ENCODE data around the gene ZNF184.

DNA sequence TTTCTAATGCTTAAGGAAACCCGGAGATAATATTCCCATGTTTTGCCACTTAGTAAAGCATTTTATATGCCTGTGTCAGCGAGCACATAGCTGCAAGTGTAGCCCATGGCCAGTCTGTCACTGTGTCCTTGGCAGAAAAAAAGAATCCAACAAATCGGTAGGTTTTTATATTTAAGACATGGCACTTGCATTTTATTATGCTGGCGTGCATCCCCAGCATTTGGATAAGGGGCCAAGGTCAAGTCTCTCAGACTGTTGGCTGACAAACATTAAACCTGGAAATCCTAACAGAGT, 1.2 kb upstream of the ZNF184 start:
- TF ChIP-seq, protein P1, sequence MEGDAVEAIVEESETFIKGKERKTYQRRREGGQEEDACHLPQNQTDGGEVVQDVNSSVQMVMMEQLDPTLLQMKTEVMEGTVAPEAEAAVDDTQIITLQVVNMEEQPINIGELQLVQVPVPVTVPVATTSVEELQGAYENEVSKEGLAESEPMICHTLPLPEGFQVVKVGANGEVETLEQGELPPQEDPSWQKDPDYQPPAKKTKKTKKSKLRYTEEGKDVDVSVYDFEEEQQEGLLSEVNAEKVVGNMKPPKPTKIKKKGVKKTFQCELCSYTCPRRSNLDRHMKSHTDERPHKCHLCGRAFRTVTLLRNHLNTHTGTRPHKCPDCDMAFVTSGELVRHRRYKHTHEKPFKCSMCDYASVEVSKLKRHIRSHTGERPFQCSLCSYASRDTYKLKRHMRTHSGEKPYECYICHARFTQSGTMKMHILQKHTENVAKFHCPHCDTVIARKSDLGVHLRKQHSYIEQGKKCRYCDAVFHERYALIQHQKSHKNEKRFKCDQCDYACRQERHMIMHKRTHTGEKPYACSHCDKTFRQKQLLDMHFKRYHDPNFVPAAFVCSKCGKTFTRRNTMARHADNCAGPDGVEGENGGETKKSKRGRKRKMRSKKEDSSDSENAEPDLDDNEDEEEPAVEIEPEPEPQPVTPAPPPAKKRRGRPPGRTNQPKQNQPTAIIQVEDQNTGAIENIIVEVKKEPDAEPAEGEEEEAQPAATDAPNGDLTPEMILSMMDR (conservative IDR thresholded peaks at IDR 0.05 in 1 of 2, IDR thresholded peaks at IDR 0.05 in 1 of 2; ENCODE audit: extremely low read depth in 1 of 2, insufficient read depth in 1 of 2, low read depth in 1 of 2, low read length in 2 of 2), result no peak
- TF ChIP-seq EZH2 (IDR thresholded peaks at IDR 0.05; ENCODE audit: borderline replicate concordance, low read length), result no peak

All from mammary epithelial cell (primary cell).